GM23338 (cell line): ENCODE data around the gene BLACAT1.

Experiments
- CTCF ChIP-seq, 2 experiments: fragments of 200-600 bp in 1 of 2; sonication (generic) in 1 of 2; conservative IDR thresholded peaks; 2 replicates each; pipeline versions ENCODE4 v1.5.1 to v1.6.1; 2016 to 2017; ENCODE audit warnings: antibody characterized with exemption in 2 of 2, low read depth in 2 of 2, mild to moderate bottlenecking in 2 of 2, moderate library complexity in 1 of 2
- ETS1 ChIP-seq: IDR thresholded peaks from 2 replicates; pipeline ENCODE4 v1.6.1; 2016; ENCODE audit warnings: antibody characterized with exemption
- EZH2 ChIP-seq: fragments of 200-600 bp; sonication (generic); IDR thresholded peaks from one replicate; pipeline ENCODE4 v1.8.0; 2017; ENCODE audit warnings: antibody characterized with exemption, mild to moderate bottlenecking, low read depth; ENCODE audit not compliant: unreplicated experiment
- EZH2phosphoT487 ChIP-seq: fragments of 200-600 bp; sonication (generic); IDR thresholded peaks from one replicate; pipeline ENCODE4 v1.8.1; 2018; ENCODE audit warnings: antibody characterized with exemption; ENCODE audit not compliant: unreplicated experiment
- JUNB ChIP-seq: IDR thresholded peaks from one replicate; pipeline ENCODE4 v1.6.1; 2016; ENCODE audit warnings: antibody characterized with exemption; ENCODE audit not compliant: unreplicated experiment
- NANOG ChIP-seq: IDR thresholded peaks from 2 replicates; pipeline ENCODE4 v1.6.1; 2016; ENCODE audit warnings: antibody characterized with exemption, borderline replicate concordance
- POLR2AphosphoS5 ChIP-seq: IDR thresholded peaks from 2 replicates; pipeline ENCODE4 v1.6.1; 2016; ENCODE audit warnings: antibody characterized with exemption, low read depth
- REST ChIP-seq: IDR thresholded peaks from one replicate; pipeline ENCODE4 v1.6.1; 2018; ENCODE audit warnings: antibody characterized with exemption; ENCODE audit not compliant: unreplicated experiment
- STAT1 ChIP-seq: IDR thresholded peaks from one replicate; pipeline ENCODE4 v1.6.1; 2016; ENCODE audit warnings: antibody characterized with exemption; ENCODE audit not compliant: unreplicated experiment
- ZNF331 ChIP-seq: fragments of 250-450 bp; sonication (Bioruptor Pico); IDR thresholded peaks from 2 replicates; pipeline ENCODE4 v1.5.0; 2020; ENCODE audit warnings: low read depth, mild to moderate bottlenecking, moderate library complexity
- TF ChIP-seq, protein P1 (sequence below): fragments of 250-450 bp; sonication (Bioruptor Pico); IDR thresholded peaks from 2 replicates; pipeline ENCODE4 v1.5.0; 2020; ENCODE audit warnings: mild to moderate bottlenecking, moderate library complexity

GRCh38 chr1:205481629-205482151 is 25.8 kb upstream of the BLACAT1 start:
- no peak for TF ChIP-seq NANOG
- TF ChIP-seq CTCF (conservative IDR thresholded peaks at IDR 0.05; ENCODE audit: low read depth in 2 of 2) = no peak
- TF ChIP-seq STAT1 = no peak
- TF ChIP-seq EZH2 = no peak
- no peak for TF ChIP-seq ZNF331 (CRISPR knock-in tag)
- TF ChIP-seq REST = no peak
- TF ChIP-seq POLR2AphosphoS5 = no peak
- TF ChIP-seq ETS1 = no peak
- TF ChIP-seq EZH2phosphoT487 = no peak
- TF ChIP-seq, protein P1, sequence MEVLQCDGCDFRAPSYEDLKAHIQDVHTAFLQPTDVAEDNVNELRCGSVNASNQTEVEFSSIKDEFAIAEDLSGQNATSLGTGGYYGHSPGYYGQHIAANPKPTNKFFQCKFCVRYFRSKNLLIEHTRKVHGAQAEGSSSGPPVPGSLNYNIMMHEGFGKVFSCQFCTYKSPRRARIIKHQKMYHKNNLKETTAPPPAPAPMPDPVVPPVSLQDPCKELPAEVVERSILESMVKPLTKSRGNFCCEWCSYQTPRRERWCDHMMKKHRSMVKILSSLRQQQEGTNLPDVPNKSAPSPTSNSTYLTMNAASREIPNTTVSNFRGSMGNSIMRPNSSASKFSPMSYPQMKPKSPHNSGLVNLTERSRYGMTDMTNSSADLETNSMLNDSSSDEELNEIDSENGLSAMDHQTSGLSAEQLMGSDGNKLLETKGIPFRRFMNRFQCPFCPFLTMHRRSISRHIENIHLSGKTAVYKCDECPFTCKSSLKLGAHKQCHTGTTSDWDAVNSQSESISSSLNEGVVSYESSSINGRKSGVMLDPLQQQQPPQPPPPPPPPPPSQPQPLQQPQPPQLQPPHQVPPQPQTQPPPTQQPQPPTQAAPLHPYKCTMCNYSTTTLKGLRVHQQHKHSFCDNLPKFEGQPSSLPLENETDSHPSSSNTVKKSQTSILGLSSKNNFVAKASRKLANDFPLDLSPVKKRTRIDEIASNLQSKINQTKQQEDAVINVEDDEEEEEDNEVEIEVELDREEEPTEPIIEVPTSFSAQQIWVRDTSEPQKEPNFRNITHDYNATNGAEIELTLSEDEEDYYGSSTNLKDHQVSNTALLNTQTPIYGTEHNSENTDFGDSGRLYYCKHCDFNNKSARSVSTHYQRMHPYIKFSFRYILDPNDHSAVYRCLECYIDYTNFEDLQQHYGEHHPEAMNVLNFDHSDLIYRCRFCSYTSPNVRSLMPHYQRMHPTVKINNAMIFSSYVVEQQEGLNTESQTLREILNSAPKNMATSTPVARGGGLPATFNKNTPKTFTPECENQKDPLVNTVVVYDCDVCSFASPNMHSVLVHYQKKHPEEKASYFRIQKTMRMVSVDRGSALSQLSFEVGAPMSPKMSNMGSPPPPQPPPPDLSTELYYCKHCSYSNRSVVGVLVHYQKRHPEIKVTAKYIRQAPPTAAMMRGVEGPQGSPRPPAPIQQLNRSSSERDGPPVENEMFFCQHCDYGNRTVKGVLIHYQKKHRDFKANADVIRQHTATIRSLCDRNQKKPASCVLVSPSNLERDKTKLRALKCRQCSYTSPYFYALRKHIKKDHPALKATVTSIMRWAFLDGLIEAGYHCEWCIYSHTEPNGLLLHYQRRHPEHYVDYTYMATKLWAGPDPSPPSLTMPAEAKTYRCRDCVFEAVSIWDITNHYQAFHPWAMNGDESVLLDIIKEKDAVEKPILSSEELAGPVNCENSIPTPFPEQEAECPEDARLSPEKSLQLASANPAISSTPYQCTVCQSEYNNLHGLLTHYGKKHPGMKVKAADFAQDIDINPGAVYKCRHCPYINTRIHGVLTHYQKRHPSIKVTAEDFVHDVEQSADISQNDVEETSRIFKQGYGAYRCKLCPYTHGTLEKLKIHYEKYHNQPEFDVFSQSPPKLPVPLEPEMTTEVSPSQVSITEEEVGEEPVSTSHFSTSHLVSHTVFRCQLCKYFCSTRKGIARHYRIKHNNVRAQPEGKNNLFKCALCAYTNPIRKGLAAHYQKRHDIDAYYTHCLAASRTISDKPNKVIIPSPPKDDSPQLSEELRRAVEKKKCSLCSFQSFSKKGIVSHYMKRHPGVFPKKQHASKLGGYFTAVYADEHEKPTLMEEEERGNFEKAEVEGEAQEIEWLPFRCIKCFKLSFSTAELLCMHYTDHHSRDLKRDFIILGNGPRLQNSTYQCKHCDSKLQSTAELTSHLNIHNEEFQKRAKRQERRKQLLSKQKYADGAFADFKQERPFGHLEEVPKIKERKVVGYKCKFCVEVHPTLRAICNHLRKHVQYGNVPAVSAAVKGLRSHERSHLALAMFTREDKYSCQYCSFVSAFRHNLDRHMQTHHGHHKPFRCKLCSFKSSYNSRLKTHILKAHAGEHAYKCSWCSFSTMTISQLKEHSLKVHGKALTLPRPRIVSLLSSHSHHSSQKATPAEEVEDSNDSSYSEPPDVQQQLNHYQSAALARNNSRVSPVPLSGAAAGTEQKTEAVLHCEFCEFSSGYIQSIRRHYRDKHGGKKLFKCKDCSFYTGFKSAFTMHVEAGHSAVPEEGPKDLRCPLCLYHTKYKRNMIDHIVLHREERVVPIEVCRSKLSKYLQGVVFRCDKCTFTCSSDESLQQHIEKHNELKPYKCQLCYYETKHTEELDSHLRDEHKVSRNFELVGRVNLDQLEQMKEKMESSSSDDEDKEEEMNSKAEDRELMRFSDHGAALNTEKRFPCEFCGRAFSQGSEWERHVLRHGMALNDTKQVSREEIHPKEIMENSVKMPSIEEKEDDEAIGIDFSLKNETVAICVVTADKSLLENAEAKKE (CRISPR knock-in tag) = no peak
- no peak for TF ChIP-seq JUNB
